C4-2B (cell line): Measurements from ENCODE around the gene MRPL46.

Source experiments
- ZFX ChIP-seq: fragments of 450-650 bp; IDR thresholded peaks from 2 replicates; pipeline ENCODE4 v1.6.1; 2017
- TF ChIP-seq, protein P1 (sequence below): fragments of 450-650 bp; conservative IDR thresholded peaks from 2 replicates; pipeline ENCODE4 v1.5.1; 2017; ENCODE audit warnings: mild to moderate bottlenecking

GRCh38 chr15:88512601-88513000 lies 45.4 kb upstream of the MRPL46 start:
- TF ChIP-seq, protein P1, sequence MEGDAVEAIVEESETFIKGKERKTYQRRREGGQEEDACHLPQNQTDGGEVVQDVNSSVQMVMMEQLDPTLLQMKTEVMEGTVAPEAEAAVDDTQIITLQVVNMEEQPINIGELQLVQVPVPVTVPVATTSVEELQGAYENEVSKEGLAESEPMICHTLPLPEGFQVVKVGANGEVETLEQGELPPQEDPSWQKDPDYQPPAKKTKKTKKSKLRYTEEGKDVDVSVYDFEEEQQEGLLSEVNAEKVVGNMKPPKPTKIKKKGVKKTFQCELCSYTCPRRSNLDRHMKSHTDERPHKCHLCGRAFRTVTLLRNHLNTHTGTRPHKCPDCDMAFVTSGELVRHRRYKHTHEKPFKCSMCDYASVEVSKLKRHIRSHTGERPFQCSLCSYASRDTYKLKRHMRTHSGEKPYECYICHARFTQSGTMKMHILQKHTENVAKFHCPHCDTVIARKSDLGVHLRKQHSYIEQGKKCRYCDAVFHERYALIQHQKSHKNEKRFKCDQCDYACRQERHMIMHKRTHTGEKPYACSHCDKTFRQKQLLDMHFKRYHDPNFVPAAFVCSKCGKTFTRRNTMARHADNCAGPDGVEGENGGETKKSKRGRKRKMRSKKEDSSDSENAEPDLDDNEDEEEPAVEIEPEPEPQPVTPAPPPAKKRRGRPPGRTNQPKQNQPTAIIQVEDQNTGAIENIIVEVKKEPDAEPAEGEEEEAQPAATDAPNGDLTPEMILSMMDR: no peak
- TF ChIP-seq ZFX: no peak
